NCI-H526 treated with DMSO at 0.1 percent for 48 hours (cell line): ENCODE measurements around the gene KDM4F.

ENCODE experiments used
- DNase-seq: peaks from one replicate; lab custom pipeline; 2025; lab: John Stamatoyannopoulos, UW

KDM4F gene

DNA sequence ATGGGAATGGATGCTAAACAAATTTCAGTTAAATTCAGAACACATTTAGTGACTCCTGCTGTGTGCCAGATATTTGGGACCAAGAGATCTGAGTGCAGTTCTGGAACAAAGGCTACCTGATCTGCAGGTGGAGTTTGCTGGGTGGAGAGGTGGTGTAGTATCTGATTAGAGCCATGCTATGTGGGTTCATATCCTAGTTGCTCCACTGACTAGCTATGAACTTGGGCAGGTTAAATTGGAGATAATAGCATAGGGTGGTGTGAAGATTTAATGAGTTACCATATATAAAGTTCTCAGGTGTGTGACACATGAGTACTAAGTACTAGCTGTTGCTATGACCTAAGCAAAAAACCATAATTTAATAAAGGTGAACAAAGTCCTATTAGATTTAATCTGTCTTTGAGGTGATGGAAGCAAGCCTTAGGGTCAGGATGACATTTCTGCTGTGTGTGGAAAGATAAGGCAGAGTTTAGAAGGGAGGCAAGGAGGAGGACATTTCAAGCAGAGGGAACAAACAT lies 42.5 kb downstream of the KDM4F start:
- DNase-seq: no peak

DNA sequence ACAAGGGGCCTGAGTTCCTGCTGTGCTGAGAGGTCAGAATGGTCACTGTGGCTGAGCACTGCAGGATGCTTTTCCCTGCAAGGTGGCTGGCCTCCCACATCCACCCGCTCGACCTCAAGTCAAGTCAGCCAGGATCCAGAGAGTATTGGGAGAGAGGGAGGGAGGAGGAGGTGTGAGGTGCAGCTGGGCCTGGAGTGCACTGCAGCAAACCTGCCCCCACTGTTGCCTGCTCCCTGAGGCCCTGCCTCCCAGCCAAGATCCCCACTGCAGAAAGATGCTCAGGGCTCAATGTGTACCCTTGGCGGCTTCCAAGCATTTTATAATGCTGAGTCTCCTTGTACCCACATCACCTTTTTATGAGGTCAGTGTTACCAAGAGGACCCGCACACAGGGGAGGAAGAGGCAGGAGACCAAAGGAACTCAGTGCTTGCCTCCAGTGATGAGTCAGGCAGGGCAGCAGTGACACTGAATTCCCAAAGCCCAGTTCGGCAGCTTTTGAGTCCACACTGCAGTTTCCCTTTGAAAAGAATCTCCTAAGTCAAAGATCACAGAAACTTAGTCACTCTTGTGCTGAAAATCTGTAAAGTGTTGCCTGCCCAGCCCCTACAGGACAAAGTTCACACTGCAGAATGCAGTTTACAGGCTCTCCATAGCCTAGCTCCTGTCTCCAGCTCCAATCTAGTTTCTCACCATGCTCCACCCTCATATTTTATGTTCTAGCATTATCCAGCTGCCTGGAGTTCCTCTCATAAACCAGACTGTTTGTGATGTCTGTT lies 43.5 kb downstream of the KDM4F start:
- no peak for DNase-seq

DNA sequence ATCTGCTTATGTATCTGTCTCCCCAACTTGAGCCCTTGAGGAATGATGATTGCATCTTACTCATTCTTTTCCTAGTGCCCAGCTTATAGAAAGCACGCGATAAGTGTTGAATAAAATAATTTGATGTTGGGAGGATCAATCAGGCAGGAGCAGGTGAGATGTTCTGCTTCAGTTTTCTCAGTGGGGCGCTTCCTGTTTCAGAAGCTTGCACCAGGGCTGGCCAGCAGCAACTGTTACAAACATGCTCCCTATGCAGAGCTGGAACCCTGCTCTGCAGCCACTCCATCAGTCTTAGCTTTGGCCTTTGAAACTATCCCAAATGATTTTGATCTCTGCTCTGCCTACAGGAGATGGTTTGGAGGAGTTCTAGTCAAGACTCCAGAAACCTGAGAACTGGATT lies 44.3 kb downstream of the KDM4F start:
- no peak for DNase-seq

DNA sequence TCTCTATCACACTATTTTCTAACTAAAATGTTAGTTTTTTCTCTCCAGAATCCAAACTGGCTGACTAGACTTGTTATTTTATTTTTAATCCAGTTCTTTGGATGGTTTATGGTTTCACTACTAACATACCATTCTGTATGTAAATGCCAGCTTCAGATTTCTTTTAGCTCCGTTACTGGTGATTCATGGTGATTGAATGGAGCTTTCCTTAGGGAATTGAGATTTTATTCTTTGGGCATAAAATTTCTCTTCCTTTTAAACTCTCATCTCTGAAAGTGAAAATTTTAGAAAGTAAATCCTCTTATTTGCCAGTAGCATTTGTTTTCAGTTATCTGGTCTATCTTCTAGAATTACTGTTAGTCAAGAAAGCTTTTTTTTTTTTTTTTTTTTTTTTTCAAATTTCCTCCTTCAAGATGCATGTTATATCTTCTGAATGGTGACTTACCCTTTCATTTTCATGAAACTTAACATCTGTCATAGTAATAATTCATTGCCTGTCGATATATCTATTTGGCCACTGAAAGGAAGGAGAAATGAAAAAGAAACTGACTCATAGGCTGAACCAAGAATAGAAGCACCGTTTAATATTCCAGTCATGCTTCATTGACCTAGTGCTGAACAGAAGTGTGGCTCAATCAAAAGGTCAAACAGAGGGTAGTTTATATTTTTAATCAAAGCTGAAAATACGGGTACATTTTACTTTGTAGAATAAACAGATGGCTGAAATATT lies 46.8 kb downstream of the KDM4F start:
- no peak for DNase-seq

DNA sequence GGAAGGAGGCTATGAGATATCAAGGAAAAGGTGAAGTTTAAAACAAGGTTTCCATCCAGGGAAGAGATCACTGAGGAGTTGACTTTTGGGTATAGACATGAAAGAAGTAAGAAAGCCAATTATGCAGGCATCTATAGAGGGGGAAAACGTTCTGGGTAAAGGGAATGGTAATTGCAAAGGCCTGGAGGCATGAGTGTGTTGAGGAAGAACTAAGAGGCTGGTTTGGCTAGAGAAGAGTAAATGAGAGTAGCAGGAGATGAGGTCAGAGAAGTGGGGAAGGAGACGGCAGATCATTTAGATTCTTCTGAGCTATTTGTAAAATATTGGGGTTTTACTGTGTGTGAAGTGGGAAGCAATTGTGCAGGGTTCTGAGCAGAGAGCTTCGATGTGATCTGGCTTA lies 48.0 kb downstream of the KDM4F start:
- DNase-seq: no peak

DNA sequence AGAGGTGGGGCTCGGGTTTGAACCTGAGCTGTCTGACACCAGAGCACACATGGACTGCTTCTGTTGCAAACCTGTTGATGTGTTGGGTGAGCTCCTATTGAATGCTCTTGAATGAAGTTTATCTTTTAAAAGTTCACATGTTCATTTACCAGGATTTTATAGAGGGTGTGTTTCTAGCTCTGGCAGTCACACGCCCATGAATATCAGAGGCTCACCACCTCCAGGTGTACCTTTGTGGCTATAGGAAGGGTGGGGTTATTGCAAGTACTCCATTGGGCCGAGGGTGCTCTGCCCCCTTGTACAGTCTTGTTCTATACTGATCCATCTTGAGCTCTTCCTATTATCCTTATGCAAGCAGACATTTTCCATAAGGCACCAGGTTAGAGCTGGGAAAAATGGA lies 49.6 kb downstream of the KDM4F start:
- no peak for DNase-seq

DNA sequence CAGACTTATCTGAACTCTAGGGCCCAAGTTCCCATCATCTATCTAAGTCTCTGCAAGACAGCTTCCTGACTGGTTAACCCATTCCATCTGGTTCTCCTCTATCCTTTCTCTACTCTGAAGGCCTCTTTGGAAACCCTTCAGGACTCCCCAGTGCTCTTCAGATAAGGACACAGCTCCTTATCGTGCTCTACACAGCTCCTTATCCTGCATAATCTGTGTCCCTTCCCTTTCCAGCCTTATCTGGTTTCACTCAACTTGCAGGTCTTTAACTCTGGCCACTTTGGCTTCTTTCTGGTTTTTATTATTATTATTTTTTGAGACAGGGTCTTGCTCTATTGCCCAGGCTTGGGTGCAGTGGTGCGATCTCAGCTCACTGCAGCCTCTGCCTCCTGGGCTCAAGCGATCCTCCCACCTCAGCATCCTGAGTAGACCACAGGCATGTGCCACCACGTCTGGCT lies 51.0 kb downstream of the KDM4F start:
- no peak for DNase-seq
